ENCODE data around the gene ANKEF1.

The ANKEF1 gene

DNA sequence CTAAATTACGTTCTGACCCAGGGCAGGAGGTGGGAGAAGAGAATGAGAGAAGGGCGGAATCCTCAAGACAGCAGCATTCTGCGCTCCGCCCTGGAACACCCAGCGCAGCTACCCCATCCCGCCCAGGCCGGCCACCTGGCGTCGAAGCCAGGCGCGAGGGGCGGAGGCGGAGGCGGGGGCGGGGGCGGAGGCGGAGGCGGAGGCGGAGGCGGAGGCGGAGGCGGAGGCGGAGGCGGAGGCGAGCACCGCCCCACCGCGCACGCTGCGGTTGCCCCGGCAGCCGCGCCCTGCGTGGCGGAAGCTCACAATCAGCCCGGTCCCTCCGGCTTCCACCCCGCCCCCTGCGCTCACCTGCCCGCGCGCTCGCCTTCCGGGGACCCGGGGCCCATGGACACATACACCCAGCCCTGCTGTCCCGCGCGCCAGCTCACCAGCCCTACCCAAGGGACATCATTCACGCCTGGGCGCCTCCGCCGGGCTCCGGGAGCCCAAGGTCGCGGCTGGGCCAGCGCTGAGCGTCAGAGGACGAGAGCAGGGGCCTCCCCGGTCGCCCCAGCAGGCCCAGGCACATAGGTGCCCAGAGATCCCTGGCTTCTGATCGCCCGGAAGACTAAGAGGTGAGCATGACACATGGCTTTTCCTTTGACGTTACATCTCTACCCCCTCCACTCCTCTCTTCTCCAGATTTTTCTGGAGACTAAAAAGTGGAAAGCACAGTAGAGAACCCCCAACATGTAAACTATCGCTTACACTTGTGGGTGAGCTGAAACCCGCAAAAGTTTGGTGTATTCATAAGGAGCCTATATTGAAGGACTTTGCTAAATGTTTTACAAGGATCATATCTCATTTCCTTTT is at the start of gene ANKEF1:
ANKEF1 (plus strand) TSS at position 271 of the 855 bp plus-strand sequence. CDS start 3,315 bp downstream, outside the sequence.
- FAIRE-seq (no peak), DNase-seq (ENCODE audit: insufficient read length, low spot score) (peak; percentile 61)

GRCh38 chr20:9985281-9985680 is 49.5 kb upstream of the ANKEF1 start:
- no peak for DNase-seq (ENCODE audit: insufficient read length, low spot score)
- FAIRE-seq: no peak

GRCh38 chr20:9985773-9986172 is 49.0 kb upstream of the ANKEF1 start:
- FAIRE-seq (no peak), DNase-seq (ENCODE audit: insufficient read length, low spot score) (no peak)

- DNase-seq (ENCODE audit: insufficient read length, low spot score) (no peak), FAIRE-seq (no peak)
These were observed 45.6 kb upstream of the ANKEF1 start for GRCh38 chr20:9989066-9989724.

DNA sequence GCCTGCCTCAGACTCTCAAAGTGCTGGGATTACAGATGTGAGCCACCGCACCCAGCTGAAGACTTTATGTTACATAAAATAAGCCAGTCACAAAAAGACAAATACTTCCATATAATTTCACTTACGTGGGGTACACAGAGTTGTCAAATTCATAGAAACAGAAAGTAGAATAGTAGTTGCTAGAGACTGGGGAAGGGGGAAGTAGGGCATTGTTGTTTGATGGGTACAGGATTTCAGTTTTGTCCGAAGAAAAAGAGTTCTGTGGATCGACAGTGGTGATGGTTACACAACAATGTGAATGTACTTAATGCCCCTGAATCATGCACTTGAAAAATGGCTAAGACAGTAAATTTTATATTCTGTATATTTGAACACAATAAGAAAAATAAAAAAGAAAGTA is 41.6 kb upstream of the ANKEF1 start:
- no peak for FAIRE-seq
- no peak for DNase-seq (ENCODE audit: insufficient read length, low spot score)

GRCh38 chr20:9994676-9995075 is 40.1 kb upstream of the ANKEF1 start:
- FAIRE-seq (no peak), DNase-seq (ENCODE audit: insufficient read length, low spot score) (no peak)

- FAIRE-seq (no peak), DNase-seq (ENCODE audit: insufficient read length, low spot score) (no peak)
These were observed 39.1 kb upstream of the ANKEF1 start for GRCh38 chr20:9995510-9996272.

DNA sequence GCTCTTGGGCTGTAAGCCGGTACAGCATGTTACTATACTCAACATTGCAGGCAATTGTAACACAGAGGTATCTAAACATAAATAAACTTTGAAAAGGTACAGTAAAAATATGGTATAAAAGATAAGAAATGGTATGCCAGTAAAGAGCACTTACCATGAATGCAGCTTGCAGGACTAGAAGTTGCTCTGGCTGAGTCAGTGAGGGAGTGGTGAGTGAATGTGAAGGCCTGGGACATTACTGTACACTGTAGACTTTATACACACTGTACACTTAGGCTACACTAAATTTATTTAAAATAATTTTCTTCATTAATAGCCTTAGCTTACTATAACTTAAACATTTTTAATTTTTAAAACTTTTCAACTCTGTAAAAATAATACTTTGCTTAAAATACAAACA is 37.8 kb upstream of the ANKEF1 start:
- no peak for FAIRE-seq
- DNase-seq (ENCODE audit: insufficient read length, low spot score): no peak

GRCh38 chr20:9999645-10000044 is 35.1 kb upstream of the ANKEF1 start:
- FAIRE-seq (no peak), DNase-seq (ENCODE audit: insufficient read length, low spot score) (no peak)

DNA sequence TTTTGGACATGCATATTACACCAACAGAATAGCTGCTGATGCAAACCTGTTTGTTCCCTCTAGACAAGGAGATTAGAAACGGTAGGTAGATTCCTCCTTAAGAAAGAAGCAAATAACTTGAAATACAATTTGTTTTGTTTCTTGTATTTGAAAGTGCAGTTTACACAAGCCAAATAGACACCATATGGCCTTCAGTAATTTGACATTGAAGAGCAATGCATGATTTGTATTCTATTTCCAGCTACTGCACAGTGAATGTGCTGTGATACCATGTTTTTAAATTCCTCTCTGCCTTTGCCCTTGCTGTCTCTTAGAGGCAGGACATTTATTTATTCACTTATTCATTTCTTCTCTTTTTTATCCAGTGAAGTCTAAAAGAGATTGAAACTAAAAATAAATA is 31.9 kb upstream of the ANKEF1 start:
- no peak for FAIRE-seq

GRCh38 chr20:10004900-10005299 is 29.9 kb upstream of the ANKEF1 start:
- FAIRE-seq: no peak
- no peak for DNase-seq (ENCODE audit: insufficient read length, low spot score)

More for the DNA sequence above, 31.9 kb upstream of the ANKEF1 start:
- no peak for DNase-seq (ENCODE audit: insufficient read length, low spot score)

GRCh38 chr20:10005885-10006284 is 28.9 kb upstream of the ANKEF1 start:
- DNase-seq (ENCODE audit: insufficient read length, low spot score) (no peak), FAIRE-seq (no peak)

DNA sequence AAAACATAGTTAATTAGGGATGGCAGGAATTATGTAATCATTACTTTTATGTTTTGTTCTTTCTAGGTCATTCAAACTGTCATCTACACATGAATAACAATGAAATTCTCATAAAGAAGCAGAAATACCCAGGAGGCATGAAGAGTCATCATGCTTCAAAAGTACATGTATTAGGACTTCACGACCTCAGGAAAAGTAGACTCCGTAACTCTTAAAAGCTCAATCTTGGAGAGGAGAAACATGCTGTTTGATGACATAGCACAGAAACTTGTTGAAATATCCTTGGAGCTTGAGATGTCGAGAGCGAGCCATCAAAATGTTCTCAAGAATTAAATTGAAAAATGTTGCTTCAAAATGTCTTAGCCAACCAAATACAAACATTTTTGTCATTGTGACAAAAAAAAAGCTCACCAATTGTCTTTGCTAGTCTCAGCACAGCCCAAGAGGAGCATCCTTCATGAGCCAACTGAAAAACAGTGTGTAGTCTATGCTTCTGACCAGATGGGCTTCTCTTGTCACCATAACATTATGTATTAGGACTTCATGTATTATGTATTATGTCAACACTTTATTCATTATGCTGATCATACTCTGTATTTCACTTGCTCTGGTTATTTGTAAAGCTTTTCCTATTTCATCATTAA is 28.2 kb upstream of the ANKEF1 start:
- FAIRE-seq (no peak), DNase-seq (ENCODE audit: insufficient read length, low spot score) (no peak)

- DNase-seq (ENCODE audit: insufficient read length, low spot score) (no peak), FAIRE-seq (no peak)
These were observed 27.6 kb upstream of the ANKEF1 start for GRCh38 chr20:10007158-10007557.

DNA sequence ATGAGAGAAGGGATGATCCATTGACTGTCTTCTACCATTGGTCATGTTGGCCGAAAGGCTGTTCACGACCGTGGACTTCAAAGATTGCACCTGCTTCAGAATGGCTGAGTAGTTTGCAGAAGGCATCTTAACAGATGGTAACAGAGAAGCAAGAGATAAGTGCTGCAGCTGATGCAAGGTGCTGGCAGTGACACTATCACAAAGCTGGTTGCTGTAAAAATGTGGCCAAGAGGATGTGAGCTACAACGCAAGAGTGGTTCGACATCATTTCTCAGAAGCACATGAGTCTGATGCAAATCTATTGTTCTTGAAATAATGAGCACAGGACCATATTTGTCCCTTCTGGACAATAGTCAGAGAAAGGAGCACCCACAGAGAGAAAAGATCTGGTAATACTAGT is 27.0 kb upstream of the ANKEF1 start:
- DNase-seq (ENCODE audit: insufficient read length, low spot score) (no peak), FAIRE-seq (no peak)

DNA sequence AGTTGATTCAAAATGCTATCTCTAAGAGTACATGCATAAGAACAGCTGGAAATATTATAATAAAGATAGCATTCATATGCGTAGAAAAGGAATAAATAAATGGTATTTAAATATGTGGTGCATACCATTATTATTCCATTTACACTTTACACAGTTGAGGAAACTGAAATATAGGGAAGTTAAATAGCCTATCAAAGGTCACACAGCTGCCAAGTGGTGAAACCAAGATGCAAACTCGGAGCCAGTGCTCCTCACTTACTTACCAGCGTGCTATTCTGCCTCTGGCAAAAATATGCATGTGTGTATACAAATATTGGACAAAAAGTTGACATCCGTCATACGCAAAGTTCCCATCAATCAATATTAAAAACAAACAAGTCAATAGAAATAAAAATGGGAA is 22.3 kb upstream of the ANKEF1 start:
- no peak for FAIRE-seq
- DNase-seq (ENCODE audit: insufficient read length, low spot score): no peak

DNA sequence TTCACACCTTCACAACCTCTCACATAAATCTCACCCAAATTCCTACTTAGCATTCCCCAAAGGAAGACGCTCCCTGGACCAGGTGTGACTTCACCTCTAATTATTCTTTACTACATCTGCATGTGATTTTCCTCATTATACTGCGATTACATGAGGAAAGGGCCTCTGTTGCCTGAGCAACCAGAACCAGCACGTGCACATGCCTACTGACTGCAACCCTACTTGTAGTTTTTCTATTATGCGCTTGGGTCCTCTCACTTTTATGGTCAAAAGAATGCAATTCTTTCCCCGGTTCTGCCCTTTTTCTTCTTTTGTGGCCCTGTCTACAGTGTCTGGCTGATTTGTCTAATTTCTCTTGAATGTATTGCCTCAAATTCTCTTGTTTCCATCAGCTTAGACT is 20.4 kb upstream of the ANKEF1 start:
- no peak for FAIRE-seq

GRCh38 chr20:10020937-10021336 is 13.8 kb upstream of the ANKEF1 start:
- FAIRE-seq (no peak), DNase-seq (ENCODE audit: insufficient read length, low spot score) (no peak)

More for the DNA sequence above, 20.4 kb upstream of the ANKEF1 start:
- DNase-seq (ENCODE audit: insufficient read length, low spot score): no peak

DNA sequence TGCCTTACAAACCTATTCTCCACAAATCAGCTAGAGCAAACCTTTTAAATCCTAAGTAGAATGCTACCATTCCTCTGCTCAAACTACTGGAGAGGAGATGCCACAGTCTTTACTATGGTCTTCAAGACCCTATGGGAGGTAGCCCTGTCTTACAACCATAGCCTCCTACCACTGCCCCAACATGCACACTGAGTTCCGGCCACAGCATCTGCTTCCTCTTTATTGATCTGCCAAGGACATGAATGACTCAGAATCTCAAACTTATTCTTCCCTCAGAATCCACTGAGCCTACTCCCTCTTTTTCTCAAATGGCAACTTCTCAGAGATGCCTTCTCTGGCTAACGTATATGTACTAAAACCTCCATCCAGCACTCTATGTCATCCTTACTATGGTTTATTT is 12.2 kb upstream of the ANKEF1 start:
- FAIRE-seq (no peak), DNase-seq (ENCODE audit: insufficient read length, low spot score) (no peak)

- DNase-seq (ENCODE audit: insufficient read length, low spot score): no peak
- no peak for FAIRE-seq
These were observed 10.9 kb upstream of the ANKEF1 start for GRCh38 chr20:10023911-10024310.
